Astrocyte of the cerebellum (primary cell): ENCODE results near the gene PTPRJ.

Source experiments
- DNase-seq: peaks from one replicate; pipeline ENCODE4 v3.0.0-alpha.2; 2011; ENCODE audit warnings: low read depth
- H3K4me3 ChIP-seq: 2 replicates; pipeline ENCODE4 v1.5.1; 2011; ENCODE audit warnings: mild to moderate bottlenecking, low read depth, low read length, moderate library complexity
- in situ Hi-C: cut with HindIII; loops from 2 replicates; pipeline ENCODE4 v1.10.0; 2017; ENCODE audit warnings: low sequenced_read_pairs
- TF ChIP-seq, protein P1 (sequence below): IDR thresholded peaks from 2 replicates; pipeline ENCODE4 v1.5.1; 2012; ENCODE audit warnings: low read length, low read depth, moderate library complexity, mild to moderate bottlenecking; ENCODE audit errors: missing control alignments

Gene PTPRJ

GRCh38 chr11:47995360-47995769 is 15.0 kb downstream of the PTPRJ start:
- DNase-seq: no peak
- TF ChIP-seq, protein P1, sequence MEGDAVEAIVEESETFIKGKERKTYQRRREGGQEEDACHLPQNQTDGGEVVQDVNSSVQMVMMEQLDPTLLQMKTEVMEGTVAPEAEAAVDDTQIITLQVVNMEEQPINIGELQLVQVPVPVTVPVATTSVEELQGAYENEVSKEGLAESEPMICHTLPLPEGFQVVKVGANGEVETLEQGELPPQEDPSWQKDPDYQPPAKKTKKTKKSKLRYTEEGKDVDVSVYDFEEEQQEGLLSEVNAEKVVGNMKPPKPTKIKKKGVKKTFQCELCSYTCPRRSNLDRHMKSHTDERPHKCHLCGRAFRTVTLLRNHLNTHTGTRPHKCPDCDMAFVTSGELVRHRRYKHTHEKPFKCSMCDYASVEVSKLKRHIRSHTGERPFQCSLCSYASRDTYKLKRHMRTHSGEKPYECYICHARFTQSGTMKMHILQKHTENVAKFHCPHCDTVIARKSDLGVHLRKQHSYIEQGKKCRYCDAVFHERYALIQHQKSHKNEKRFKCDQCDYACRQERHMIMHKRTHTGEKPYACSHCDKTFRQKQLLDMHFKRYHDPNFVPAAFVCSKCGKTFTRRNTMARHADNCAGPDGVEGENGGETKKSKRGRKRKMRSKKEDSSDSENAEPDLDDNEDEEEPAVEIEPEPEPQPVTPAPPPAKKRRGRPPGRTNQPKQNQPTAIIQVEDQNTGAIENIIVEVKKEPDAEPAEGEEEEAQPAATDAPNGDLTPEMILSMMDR: no peak
- no peak overlapping the region for H3K4me3 ChIP-seq
- in situ Hi-C loops: no loop called here

- H3K4me3 ChIP-seq: no peak overlapping the region
- in situ Hi-C loops: no loop called here
- DNase-seq: no peak
- TF ChIP-seq, protein P1: no peak
Observed at GRCh38 chr11:47997063-47998053, 17.0 kb downstream of the PTPRJ start.

DNA sequence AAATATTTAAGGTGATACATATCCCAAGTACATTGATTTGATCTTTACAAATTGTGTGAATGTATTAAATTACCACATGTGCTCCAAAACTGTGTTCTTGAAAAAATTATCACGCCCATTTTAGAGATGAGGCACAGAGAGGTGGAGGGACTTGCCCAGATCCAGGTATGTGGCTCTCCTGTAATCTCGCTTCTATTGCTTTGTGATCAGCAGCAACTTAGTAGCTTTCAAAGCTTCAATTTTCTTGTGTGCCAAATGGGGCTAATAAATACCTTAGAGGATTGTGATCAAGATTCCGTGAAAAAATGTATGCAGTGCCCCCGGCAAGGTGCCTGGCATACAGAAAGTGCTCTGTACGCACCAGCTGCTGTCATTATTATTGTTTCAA is 18.0 kb downstream of the PTPRJ start:
- TF ChIP-seq, protein P1: no peak
- H3K4me3 ChIP-seq: no peak overlapping the region
- in situ Hi-C loops: no loop called here
- DNase-seq: no peak

- in situ Hi-C loops: no loop called here
- TF ChIP-seq, protein P1: no peak
- no peak overlapping the region for H3K4me3 ChIP-seq
- no peak for DNase-seq
Observed at GRCh38 chr11:47998733-47999359, 18.5 kb downstream of the PTPRJ start.

DNA sequence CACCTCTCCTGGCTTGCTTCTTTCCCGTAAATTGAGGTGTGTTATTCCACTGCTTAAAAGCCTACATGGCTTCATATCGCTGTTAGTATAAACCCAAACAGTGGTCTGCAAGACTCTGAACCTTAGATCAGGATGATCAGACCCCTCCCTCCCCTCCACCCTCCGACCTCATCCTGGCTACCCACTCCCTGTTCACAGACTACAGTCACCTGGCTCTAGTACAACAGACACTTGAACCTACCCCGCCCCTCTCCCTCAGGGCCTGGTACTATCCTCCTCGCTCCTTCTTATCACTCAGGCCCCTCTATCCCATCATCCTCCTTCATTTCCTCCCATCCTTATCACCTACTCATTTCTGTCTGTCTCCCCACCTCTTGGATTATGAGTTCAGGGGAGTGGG is 20.1 kb downstream of the PTPRJ start:
- no peak for DNase-seq
- no peak overlapping the region for H3K4me3 ChIP-seq
- in situ Hi-C loops: no loop called here
- TF ChIP-seq, protein P1: no peak

DNA sequence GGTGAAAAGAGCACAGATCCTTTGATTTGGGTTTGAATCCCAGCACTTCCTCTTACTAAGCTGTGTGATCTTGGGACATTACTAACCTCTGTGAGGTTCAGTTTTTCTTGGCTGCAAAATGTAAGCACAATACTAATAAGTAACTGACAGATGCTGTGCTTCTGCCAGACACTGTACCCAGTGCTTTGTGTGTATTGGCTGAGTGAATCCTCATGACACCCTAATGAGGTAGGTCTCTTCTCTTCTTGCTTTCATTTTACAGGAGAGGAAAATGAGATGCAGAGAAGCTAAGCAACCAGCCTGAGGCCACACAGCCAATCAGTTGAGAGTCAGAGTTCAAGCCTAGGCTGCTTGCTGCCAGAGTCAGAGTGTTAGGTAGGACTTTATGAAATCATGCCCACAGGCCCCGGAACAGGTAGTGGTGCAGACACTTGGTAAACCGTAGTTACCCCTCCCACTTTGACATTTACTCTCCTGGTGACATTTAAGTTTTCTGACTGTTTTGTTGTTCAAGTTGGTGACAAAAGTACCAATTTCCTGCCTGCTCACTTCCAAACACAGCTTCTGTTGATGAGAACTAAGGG is 21.2 kb downstream of the PTPRJ start:
- in situ Hi-C loops: no loop called here
- no peak overlapping the region for H3K4me3 ChIP-seq
- DNase-seq: peak; percentile 50
- TF ChIP-seq, protein P1: no peak
